HG03045 (cell line): ENCODE results near the gene GFAP.

Source experiments
- ATAC-seq: cut with Tn5 transposase; IDR thresholded peaks from one replicate; pipeline ENCODE4 v1.9.1; 2021; ENCODE audit warnings: mild to moderate bottlenecking, moderate library complexity; ENCODE audit not compliant: unreplicated experiment

Gene GFAP

DNA sequence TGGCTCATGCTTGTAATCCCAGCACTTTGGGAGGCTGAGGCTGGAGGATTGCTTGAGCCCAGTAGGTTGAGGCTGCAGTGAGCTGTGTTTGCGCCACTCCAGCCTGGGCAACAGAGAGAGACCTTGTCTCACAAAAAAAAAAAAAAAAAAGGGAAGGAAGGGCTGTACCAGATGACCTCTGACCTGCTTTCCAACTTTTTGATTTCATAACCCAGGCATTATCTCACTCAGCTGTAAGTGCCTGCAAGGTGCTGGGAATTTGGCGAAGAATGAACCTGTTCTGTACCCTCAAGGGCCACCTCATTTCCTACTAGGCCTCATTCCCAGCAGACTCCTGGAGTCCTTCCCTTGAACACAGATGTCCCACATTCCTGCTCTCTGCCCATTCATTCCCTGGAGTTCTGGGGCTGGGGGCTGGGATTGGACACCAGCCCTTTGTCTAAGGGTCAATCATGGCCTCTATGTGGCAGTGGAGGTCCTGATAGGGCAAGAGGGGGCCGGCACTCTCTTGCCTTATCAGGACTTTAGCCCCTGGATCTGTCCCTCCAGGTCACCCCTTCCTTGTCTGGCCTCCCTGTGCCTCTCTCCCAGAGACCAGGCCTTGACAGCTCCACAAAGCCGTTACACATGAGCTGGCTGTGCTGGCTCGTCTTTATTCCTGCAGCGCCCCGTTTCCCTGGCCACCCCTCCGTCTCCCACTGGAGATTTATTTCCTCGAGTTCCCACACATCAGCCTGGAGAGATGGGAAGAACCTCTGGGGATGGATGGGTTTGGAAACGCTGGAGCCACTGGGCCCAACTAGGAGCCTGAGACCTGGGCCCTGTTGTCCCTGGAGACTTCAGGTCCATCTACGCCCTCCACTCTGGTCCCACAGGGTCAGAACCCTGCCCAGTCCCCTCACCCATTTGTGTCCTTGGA, 821 bp upstream of the GFAP start:
- ATAC-seq = no peak

DNA sequence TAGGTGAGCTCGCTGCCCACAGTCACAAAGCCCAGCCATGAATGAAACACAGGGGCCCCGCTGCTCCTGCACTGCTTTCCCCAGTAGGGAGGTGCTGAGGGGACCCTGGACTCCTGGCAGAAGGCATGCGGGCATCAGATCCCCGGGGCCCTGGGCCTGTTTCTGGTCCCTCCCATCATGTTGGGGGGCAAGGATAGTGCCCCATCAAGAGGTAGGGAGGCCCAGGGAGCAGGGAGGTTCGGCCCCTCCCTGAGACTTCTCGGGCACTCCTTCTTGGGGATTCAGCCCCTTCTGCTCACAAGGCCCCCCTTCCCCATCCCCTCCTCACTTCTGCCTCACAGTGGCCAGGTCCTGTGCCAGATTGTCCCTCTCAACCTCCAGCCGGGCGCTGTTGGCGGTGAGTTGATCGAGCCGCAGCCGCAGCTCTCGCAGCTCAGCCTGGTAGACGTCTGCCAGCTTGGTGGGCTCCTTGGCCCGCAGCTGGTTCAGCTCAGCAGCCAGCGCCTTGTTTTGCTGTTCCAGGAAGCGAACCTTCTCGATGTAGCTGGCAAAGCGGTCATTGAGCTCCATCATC, 515 bp downstream of the GFAP start:
- no peak for ATAC-seq

- ATAC-seq = no peak
Observed at GRCh38 chr17:44914148-44914547, 1.2 kb downstream of the GFAP start.

DNA sequence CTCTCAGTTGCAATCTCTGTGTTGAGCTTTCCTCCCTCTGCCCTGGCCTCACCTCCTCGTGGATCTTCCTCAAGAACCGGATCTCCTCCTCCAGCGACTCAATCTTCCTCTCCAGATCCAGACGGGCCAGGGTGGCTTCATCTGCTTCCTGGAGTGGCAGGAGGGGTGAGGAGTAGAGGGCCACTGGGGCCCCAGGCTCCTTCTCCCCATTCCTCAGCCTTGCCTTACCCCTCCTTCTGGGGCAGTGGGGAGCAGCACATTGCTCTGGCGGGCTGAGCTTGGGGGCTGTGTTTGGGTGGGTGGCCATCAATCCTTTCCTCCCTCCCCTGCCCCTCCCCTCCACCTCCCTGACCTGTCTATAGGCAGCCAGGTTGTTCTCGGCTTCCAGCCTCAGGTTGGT, 1.6 kb downstream of the GFAP start:
- no peak for ATAC-seq

DNA sequence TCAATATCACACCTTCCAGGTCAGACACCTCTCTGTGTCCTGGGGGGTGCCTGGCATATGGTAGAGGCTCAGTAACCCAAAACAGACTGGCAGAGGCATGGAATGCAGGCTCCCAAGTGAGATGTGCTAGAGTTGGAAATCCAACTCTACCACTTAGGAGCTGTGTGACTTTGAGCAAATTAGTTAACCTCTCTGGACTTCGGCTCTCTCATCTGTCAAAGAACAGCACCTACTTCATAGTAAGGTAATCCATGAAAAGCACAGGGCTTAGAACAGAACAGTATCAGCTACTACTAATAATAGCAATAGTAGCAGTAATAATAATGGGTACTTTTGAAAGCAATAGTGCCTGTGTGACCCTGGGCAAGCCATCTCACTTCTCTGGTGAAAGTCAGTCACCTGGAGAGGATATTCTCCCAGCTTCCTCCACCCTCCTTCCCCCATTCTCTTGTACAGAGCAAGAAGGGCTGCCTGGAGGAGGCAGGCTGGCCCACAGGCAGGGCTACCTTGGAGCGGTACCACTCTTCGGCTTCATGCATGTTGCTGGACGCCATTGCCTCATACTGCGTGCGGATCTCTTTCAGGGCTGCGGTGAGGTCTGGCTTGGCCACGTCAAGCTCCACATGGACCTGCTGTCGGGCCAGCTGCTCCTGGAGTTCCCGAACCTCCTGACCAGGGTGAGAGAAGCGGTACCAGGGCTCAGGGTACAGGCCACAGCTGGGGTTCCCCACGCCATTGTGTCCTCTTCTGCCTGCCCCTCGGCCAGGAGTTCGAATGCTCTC, 2.3 kb downstream of the GFAP start:
- ATAC-seq = no peak

- no peak for ATAC-seq
Observed at GRCh38 chr17:44911133-44912001, 3.9 kb downstream of the GFAP start.

GRCh38 chr17:44910231-44911106, 4.8 kb downstream of the GFAP start:
- no peak for ATAC-seq

GRCh38 chr17:44909681-44910144, 5.6 kb downstream of the GFAP start:
- no peak for ATAC-seq

DNA sequence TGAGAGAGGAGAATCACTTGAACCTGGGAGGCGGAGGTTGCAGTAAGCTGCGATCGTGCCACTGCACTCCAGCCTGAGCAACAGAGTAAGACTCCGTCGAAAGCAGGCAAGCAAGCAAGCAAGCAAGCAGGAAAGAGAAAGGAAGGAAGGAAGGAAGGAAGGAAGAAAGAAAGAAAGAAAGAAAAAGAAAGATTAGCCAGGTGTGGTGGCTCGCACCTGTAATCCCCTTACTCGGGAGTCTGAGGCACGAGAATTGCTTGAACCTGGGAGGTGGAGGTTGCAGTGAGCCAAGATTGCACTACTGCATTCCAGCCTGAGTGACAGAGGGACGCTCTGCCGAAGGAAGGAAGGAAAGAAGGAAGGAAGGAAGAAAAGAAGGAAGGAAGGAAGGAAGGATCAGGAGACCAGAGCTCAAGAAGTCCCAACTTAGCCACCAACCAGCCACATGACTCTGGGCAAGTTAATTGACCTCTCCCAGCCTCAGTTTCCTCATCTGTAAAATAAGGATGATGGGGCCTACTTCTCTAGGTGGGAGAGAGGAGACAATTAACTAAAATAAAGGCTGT, 6.5 kb downstream of the GFAP start:
- ATAC-seq = no peak

- no peak for ATAC-seq
Observed at GRCh38 chr17:44907729-44908470, 7.4 kb downstream of the GFAP start.

DNA sequence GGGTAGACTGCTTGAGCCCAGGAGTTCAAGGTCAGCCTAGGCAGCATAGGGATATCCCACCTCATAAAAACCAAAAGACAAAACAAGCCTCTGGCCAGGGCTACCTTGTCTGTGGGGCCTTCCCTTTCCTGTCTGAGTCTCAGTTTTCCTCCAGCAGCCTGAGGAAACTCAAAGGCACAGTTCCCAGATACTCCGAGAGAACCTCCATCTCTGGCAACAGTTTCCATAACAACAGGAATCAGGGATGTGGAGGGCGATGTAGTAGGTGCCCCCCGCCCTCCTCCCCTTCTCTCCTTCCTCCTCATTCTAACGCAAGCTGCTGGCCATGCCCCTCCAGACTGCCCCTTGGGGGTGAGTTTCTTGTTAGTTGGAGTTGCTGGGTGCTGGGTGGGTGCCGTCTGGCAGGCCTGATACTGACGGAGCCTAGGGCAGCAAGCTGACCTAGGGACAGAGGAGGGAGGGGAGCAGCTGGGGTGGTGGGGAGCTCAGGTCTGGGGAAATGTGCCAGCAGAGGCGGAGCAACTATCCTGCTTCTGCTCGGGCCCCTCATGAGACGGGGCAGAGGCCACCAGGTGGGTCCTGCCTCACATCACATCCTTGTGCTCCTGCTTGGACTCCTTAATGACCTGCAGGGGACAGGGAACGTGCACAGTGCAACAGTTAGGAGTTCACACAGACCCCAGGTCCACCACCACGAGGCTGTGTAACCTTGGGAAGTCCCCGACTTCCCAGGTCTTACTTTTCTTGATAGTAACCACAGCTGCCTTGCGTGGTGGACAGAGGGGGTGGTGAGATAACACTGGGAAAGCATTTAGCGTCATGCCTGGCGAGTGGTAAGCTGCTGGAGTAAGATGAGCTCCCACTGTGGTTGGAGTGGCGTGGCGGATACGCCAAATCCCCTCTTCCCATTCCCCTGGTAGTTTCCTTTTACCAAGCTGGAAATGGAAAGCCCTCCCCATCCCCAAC, 8.3 kb downstream of the GFAP start:
- no peak for ATAC-seq

DNA sequence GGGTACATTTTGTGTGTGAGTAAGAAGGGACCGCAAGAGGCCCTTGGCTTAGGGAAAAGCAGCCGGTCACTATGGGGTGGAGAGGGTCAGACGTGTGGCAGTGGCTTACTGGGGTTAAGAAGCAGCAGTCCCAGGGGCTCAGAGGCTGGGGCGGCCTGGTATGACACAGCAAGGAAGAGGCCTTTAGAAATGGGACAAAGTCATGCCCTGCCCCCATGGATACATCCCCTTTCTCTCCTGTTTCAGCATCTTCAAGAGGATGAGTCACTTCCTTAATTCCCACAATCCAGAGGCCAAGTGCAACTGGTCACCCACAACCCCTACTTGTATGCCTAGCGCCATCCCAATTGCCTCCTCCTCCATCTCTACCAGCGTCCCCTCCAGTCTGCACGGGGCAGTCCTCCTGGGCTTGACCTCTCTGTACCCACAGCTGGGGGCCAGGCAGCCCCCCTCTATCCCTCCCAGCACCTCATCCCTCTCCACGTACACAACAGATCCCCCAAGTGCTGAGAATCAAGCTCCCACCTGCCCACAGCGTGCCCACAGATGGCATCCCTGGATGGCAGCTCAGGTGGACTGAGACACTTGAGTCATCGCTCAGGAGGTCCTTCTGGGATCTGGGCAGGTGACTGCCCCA, 9.2 kb downstream of the GFAP start:
- no peak for ATAC-seq

- no peak for ATAC-seq
Observed at GRCh38 chr17:44905006-44906000, 10.0 kb downstream of the GFAP start.

DNA sequence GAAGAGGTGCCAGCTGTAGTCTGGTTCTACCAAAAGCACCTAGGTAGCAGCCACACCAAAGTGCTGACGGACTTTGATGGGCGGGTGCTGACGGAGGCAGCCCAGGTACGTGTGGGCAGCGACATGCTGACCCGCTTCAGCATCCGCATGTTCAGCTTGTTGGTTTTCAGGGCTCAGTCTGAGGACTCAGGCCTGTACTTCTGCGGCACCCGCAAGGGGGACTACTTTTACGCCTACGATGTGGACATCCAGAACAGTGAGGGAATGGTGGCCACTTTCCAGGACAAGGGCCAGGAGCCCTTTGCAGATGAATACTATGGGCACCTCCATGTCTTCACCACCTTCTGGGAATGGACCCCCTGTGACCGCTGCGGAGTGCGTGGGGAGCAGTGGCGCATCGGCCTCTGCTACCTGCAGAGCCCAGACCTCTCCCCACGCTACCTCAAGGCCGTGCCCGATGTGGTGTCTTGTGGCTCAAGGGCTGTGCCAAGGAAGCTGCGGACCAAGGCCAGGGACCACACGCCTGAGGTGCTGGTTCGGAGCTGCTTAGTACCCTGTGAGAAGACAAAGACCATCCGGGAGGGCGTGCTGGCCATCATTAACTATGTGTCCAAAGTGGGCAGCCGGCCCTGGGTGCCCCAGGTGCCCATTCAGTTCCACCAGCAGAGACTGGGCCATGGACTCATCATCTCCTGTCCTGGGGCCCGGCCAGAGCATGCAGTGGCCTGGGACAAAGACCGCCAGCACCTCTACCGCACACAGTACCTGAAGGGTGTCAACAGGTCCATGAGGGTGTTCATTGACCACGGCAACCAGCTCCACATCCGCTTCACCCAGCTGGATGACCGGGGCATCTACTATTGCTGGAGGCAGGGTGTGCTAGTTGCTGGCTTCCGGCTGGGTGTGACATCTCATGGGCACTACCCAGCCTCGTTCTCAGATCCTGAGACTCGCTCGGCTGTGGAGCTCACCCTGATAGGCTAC, 11.0 kb downstream of the GFAP start:
- no peak for ATAC-seq
